Measurements from ENCODE around the gene CLSTN2.

DNA sequence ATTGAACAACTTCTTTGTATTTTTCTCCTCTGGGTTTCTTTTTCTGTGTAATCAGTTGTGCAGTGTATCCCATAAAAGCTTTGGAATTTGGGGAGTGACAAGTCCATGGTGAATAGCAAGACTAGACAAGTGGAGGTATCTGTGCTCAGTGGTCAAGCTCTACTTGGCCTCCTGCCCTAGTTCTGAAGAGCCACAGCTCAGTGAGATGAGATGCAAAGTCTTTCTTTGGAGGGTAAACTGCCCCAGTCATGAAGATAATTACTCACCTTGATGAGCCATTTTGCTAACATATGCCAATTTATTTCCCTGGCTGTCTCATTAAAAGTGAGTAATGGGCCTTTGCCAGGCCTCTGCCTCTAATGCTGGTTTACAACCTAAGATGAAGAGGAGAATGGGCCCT lies 471.7 kb downstream of the CLSTN2 start:
- TF ChIP-seq POLR2A (IDR thresholded peaks at IDR 0.05): no peak
- TF ChIP-seq, protein P1, sequence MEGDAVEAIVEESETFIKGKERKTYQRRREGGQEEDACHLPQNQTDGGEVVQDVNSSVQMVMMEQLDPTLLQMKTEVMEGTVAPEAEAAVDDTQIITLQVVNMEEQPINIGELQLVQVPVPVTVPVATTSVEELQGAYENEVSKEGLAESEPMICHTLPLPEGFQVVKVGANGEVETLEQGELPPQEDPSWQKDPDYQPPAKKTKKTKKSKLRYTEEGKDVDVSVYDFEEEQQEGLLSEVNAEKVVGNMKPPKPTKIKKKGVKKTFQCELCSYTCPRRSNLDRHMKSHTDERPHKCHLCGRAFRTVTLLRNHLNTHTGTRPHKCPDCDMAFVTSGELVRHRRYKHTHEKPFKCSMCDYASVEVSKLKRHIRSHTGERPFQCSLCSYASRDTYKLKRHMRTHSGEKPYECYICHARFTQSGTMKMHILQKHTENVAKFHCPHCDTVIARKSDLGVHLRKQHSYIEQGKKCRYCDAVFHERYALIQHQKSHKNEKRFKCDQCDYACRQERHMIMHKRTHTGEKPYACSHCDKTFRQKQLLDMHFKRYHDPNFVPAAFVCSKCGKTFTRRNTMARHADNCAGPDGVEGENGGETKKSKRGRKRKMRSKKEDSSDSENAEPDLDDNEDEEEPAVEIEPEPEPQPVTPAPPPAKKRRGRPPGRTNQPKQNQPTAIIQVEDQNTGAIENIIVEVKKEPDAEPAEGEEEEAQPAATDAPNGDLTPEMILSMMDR (IDR thresholded peaks at IDR 0.05): no peak

Measured in vagina (tissue), 2 donors.